BJ (cell line): ENCODE results near the gene GFOD1. TPM values are rescaled to one million over a fixed set of nuclear protein-coding genes. Genes with fewer than 3 reads are reported as not detected.

Experiments
- CTCF ChIA-PET: fragments of 350-600 bp; formaldehyde crosslinking; extraction: SDS; loops from one replicate; lab custom pipeline; 2021; ENCODE audit warnings: antibody characterized with exemption, inconsistent platforms; lab: Yijun Ruan, JAX
- POLR2A ChIA-PET: fragments of 300-600 bp; sonication (Branson Sonifier 250); formaldehyde crosslinking; extraction: SDS; loops from one replicate; lab custom pipeline; 2021; ENCODE audit warnings: antibody characterized with exemption; lab: Charles Lee
- DNase-seq: peaks from one replicate; pipeline ENCODE4 v3.0.0-alpha.2; 2011; ENCODE audit warnings: low read depth
- H3K27me3 ChIP-seq: 2 replicates; pipeline ENCODE4 v1.6.0; 2011; ENCODE audit warnings: low read length; ENCODE audit not compliant: control insufficient read depth, insufficient read depth
- H3K36me3 ChIP-seq: 2 replicates; pipeline ENCODE4 v1.5.1; 2011; ENCODE audit warnings: low read length; ENCODE audit not compliant: control insufficient read depth, insufficient read depth
- H3K4me3 ChIP-seq: 2 replicates; pipeline ENCODE4 v1.5.1; 2011; ENCODE audit warnings: low read depth, mild to moderate bottlenecking, control low read depth, low read length
- CTCF ChIP-seq: IDR thresholded peaks from 2 replicates; pipeline ENCODE4 v1.5.1; 2011; ENCODE audit warnings: low read depth, mild to moderate bottlenecking, control low read depth, inconsistent platforms, low read length, moderate library complexity; ENCODE audit not compliant: insufficient read depth
- polyA plus RNA-seq: library from polyadenylated mRNA; depleted of rRNA; stranded (reverse); fragments of >200 nt; gene quantifications from 2 replicates; pipeline ENCODE4 v1.2.3, GENCODE V29; 2011

Gene GFOD1
- polyA plus RNA-seq, 1 experiment: 0.76 TPM

- DNase-seq: no peak
- ChIA-PET CTCF (interaction anchor here (0.6 kb wide), 1 partner anchor 555 kb away, joined by 3 read pairs; no protein-coding TSS in a partner anchor), POLR2A (interaction anchor here (0.7 kb wide), 1 partner anchor 8 kb away, joined by 4 read pairs; no protein-coding TSS in a partner anchor)
- no peak for TF ChIP-seq CTCF
- Histone ChIP-seq H3K27me3 (no peaks in the 10 kb centered on the region), H3K4me3 (no peak overlapping the region), H3K36me3 (no peaks in the 10 kb centered on the region)
These were observed 20.8 kb downstream of the GFOD1 start for GRCh38 chr6:13466304-13467215.

GRCh38 chr6:13465734-13466133, 21.7 kb downstream of the GFOD1 start:
- POLR2A ChIA-PET: no interaction called here
- CTCF ChIA-PET: no interaction called here
- Histone ChIP-seq H3K36me3 (no peaks in the 10 kb centered on the region), H3K27me3 (no peaks in the 10 kb centered on the region), H3K4me3 (no peak overlapping the region)
- DNase-seq: no peak
- TF ChIP-seq CTCF: no peak

- no peak for TF ChIP-seq CTCF
- POLR2A ChIA-PET: no interaction called here
- no peaks in the 10 kb centered on the region for H3K36me3 ChIP-seq
- no peak for DNase-seq
- no peaks in the 10 kb centered on the region for H3K27me3 ChIP-seq
- CTCF ChIA-PET: interaction anchor here (1.9 kb wide), 1 partner anchor 10 kb away, joined by 5 read pairs; no protein-coding TSS in a partner anchor
- no peak overlapping the region for H3K4me3 ChIP-seq
These were observed 23.5 kb downstream of the GFOD1 start for GRCh38 chr6:13463941-13464340.

- TF ChIP-seq CTCF: no peak
- DNase-seq: no peak
- POLR2A ChIA-PET: no interaction called here
- H3K27me3 ChIP-seq: no peaks in the 10 kb centered on the region
- CTCF ChIA-PET: interaction anchor here (1.0 to 1.9 kb wide), 2 partner anchors 10 to 45 kb away, joined by 3 to 5 read pairs; no protein-coding TSS in a partner anchor
- no peak overlapping the region for H3K4me3 ChIP-seq
- no peaks in the 10 kb centered on the region for H3K36me3 ChIP-seq
These were observed 24.1 kb downstream of the GFOD1 start for GRCh38 chr6:13463328-13463717.
